Prostate gland (tissue), 2 donors: Measurements from ENCODE around the gene DOCK6. TPM values are rescaled to one million over a fixed set of nuclear protein-coding genes. Genes with fewer than 3 reads are reported as not detected.

Source experiments
- DNase-seq: peaks from one replicate; pipeline ENCODE4 v3.0.0-alpha.2; 2019; ENCODE audit warnings: low spot score
- H3K27ac ChIP-seq, 2 donors: fragments of 200-600 bp; sonication (generic); 2 replicates each; pipeline ENCODE4 v1.5.1; 2017 to 2019
- H3K27me3 ChIP-seq: fragments of 200-600 bp; sonication (generic); replicated peaks from 2 replicates; pipeline ENCODE4 v1.5.1; 2019; ENCODE audit not compliant: insufficient read depth
- H3K36me3 ChIP-seq, 2 donors: fragments of 200-600 bp; sonication (generic); 1 replicate in 1 of 2; 2 replicates in 1 of 2; pipeline versions ENCODE4 v1.5.1 to v1.8.1; 2017 to 2019
- H3K4me1 ChIP-seq: fragments of 200-600 bp; sonication (generic); replicated peaks from 2 replicates; pipeline ENCODE4 v1.5.1; 2019
- H3K4me3 ChIP-seq, 2 donors: fragments of 200-600 bp; sonication (generic); 2 replicates each; pipeline ENCODE4 v1.5.1; 2017 to 2019
- H3K9me3 ChIP-seq: fragments of 200-600 bp; sonication (generic); 2 replicates; pipeline ENCODE4 v1.5.1; 2017
- POLR2A ChIP-seq: fragments of 450-650 bp; IDR thresholded peaks from one replicate; pipeline ENCODE4 v1.6.1; 2016; ENCODE audit warnings: antibody characterized with exemption, mild to moderate bottlenecking
- POLR2AphosphoS5 ChIP-seq: sonication (generic); formaldehyde crosslinking; IDR thresholded peaks from one replicate; pipeline ENCODE4 v1.6.1; 2017; ENCODE audit warnings: antibody characterized with exemption
- WGBS: methylation state at CpG from one replicate; pipeline ENCODE4 v1.1.5; 2018; 5-methylcytosine and 5-hydroxymethylcytosine counted together
- intact Hi-C: fragments of 100-400 bp; cut with DNase I; formaldehyde crosslinking; loops from one replicate; pipeline ENCODE4 v1.14.2; 2022
- total RNA-seq, 2 donors: library from RNA; depleted of rRNA; stranded (reverse); fragments of >200 nt; gene quantifications; one replicate each; pipeline ENCODE4 v1.1.0, GENCODE V29; 2016
- TF ChIP-seq, protein P1 (sequence below), 4 experiments: fragments of 200-600 bp in 2 of 4; fragments of 450-650 bp in 2 of 4; sonication (generic) in 2 of 4; IDR thresholded peaks; 1 replicate in 3 of 4; 2 replicates in 1 of 4; pipeline ENCODE4 v1.5.1; 2016 to 2019; ENCODE audit warnings: antibody characterized with exemption in 4 of 4, mild to moderate bottlenecking in 2 of 4, moderate library complexity in 2 of 4

DOCK6 gene
- total RNA-seq, 2 donors from 2014 or later, result 21.6 to 38.7 TPM

DNA sequence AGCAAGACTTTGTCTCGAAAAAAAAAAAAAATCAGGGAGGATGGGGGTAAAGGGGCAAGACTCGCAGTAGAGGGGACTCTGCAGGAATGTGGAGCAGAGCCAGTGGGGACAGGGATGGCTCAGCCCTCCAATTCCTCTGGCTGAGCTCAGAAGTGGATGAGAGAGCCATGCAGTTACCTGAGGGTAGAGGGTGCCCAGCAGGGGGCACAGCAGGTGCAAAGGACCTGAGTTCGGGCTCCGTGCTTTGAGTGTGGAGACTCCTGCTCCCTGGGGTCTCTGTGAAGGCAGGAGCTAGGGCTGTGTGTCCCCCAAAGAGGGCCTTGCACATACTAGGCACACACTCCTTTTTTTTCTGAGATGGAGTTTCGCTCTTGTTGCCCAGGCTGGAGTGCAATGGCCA, 7.7 kb downstream of the DOCK6 start:
- Histone ChIP-seq H3K9me3 (no peaks in the 10 kb centered on the region), H3K4me3 (no peak overlapping the region), H3K36me3 (peaks cover 0 to 6% of the 10 kb centered on the region in 2 donors), H3K27me3 (no peaks in the 10 kb centered on the region), H3K27ac (no peak overlapping the region), H3K4me1 (no peaks in the 10 kb centered on the region)
- no peak for DNase-seq
- TF ChIP-seq, protein P1, sequence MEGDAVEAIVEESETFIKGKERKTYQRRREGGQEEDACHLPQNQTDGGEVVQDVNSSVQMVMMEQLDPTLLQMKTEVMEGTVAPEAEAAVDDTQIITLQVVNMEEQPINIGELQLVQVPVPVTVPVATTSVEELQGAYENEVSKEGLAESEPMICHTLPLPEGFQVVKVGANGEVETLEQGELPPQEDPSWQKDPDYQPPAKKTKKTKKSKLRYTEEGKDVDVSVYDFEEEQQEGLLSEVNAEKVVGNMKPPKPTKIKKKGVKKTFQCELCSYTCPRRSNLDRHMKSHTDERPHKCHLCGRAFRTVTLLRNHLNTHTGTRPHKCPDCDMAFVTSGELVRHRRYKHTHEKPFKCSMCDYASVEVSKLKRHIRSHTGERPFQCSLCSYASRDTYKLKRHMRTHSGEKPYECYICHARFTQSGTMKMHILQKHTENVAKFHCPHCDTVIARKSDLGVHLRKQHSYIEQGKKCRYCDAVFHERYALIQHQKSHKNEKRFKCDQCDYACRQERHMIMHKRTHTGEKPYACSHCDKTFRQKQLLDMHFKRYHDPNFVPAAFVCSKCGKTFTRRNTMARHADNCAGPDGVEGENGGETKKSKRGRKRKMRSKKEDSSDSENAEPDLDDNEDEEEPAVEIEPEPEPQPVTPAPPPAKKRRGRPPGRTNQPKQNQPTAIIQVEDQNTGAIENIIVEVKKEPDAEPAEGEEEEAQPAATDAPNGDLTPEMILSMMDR (IDR thresholded peaks at IDR 0.05), result no peak
- TF ChIP-seq POLR2AphosphoS5 (no peak), POLR2A (no peak)
- WGBS, result 86% methylated on average over 5 of the region's 5 CpGs
- intact Hi-C loops, result no loop called here

DNA sequence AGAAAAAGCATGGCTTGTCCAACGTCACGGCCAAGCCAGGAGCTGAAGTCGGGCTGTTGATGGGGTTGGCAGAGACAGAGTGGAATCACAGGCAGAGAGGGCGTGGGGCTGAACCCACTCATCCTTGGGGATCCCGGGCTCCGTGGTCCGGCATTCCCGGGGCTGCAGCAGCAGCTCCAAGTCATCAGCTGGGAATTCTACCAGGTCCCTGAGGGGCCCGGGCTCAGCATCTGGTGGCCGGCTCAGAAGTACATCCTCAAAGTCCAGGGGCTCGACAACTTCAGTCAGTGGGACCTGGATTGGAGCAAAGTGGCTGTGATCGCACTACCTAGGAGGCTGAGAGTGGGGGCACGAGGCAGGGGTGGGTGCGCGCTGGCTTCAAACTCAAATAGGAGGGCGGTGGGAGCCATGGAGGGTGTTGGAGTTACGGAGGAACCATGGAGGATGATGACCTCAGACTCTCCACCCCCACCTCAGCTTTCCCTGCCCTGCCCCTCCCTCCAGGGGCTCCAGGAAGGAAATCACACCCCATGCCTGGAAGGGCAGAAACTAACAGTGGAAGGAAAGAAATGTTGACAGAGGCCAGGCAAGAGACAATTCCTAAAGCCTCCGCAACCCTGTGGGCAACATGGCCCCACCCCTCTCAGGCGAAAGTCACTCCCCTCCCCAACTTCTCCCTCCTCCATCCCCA, 9.5 kb downstream of the DOCK6 start:
- Histone ChIP-seq H3K4me1 (no peaks in the 10 kb centered on the region), H3K9me3 (no peaks in the 10 kb centered on the region), H3K27ac (no peak overlapping the region), H3K36me3 (peaks cover 0 to 6% of the 10 kb centered on the region in 2 donors), H3K4me3 (no peak overlapping the region), H3K27me3 (no peaks in the 10 kb centered on the region)
- WGBS, result 91% methylated on average over 19 of the region's 19 CpGs
- intact Hi-C loops, result no loop called here
- DNase-seq, result no peak
- TF ChIP-seq POLR2AphosphoS5 (no peak), POLR2A (no peak)
- TF ChIP-seq, protein P1 (IDR thresholded peaks at IDR 0.05), result no peak

DNA sequence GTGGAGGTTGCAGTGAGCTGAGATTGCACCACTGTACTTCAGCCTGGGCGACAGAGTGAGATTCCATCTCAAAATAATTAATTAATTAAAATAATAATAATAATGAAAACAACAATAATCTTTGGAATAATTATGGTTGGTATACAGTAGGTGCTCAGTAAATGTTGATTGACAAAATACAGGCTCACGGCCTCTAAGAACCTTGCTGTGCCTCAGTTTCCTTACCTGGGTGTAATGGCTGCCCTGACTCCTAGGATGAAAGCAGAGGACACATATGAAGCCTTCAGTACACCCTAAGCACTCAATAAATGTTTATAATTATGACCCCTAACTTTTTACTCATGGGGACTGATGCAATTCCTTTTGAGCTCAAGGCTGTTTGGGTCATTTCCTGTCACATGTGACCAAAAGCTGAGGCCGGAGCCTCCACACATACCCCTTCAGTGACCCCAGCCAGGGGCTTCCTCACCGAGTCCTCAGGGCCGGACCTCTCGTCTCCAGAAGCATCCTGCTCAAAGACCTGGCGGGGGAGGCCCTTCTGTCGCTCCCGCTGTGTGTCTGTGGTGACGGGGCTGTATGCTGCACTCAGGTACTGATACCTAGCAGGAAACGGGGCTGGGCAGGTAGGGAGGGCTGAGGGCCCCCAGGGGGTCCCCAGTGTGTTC, 10.5 kb downstream of the DOCK6 start:
- H3K27me3 ChIP-seq, result no peaks in the 10 kb centered on the region
- 86% methylated on average over 11 of the region's 11 CpGs for WGBS
- H3K4me1 ChIP-seq, result no peaks in the 10 kb centered on the region
- no peak overlapping the region for H3K4me3 ChIP-seq
- TF ChIP-seq POLR2AphosphoS5 (no peak), POLR2A (no peak)
- TF ChIP-seq, protein P1 (IDR thresholded peaks at IDR 0.05), result no peak
- no peaks in the 10 kb centered on the region for H3K9me3 ChIP-seq
- no peak for DNase-seq
- intact Hi-C loops, result no loop called here
- no peak overlapping the region for H3K27ac ChIP-seq
- peaks cover 0 to 6% of the 10 kb centered on the region in 2 donors for H3K36me3 ChIP-seq

DNA sequence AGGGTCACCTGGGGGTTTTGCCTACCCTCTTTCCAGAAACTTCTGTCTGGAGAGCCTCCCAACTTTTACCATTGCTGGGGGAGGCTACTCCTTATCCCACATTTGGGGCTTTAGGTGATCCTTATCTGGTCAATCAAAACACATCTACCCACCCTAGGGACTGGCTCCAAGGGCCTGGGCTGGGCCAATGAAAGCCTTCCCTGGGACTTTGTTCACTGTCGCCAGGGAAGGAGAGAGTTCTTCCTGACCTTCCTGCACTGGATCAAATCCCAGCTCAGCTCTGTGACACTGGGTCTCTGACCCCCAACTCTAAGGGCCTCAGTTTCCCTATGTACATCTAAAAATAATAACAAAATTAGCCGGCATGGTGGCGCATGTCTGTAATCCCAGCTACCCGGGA, 11.1 kb downstream of the DOCK6 start:
- Histone ChIP-seq H3K27ac (no peak overlapping the region), H3K27me3 (no peaks in the 10 kb centered on the region), H3K4me1 (no peaks in the 10 kb centered on the region), H3K36me3 (peaks cover 0 to 6% of the 10 kb centered on the region in 2 donors), H3K9me3 (no peaks in the 10 kb centered on the region), H3K4me3 (no peak overlapping the region)
- WGBS, result 99% methylated on average over 4 of the region's 4 CpGs
- intact Hi-C loops, result no loop called here
- TF ChIP-seq POLR2A (no peak), POLR2AphosphoS5 (no peak)
- TF ChIP-seq, protein P1 (IDR thresholded peaks at IDR 0.05), result no peak
- no peak for DNase-seq

DNA sequence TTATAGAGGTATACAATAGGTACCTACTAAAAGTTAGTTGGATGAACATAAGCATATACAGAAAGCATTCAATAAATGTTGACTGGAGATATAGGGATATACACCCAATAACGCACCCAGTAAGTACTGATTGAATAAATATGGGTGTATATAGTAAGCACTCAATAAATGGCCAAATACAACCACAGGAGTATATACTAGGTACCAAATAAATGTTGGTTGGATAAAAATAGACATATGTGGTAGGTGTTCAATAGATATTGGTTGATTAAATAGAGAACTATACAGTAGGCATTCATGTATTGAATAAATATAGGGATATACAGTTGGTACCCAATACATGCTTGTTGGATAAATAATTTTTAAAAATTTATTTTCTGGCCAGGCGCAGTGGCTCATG, 13.5 kb downstream of the DOCK6 start:
- peaks cover 0 to 6% of the 10 kb centered on the region in 2 donors for H3K36me3 ChIP-seq
- no peak for DNase-seq
- no peak overlapping the region for H3K27ac ChIP-seq
- H3K27me3 ChIP-seq, result no peaks in the 10 kb centered on the region
- no peaks in the 10 kb centered on the region for H3K4me1 ChIP-seq
- H3K9me3 ChIP-seq, result no peaks in the 10 kb centered on the region
- intact Hi-C loops, result no loop called here
- 94% methylated on average over 2 of the region's 2 CpGs for WGBS
- TF ChIP-seq, protein P1 (IDR thresholded peaks at IDR 0.05), result no peak
- TF ChIP-seq POLR2A, result no peak
- no peak for TF ChIP-seq POLR2AphosphoS5
- H3K4me3 ChIP-seq, result no peak overlapping the region
